A549 (cell line): Measurements from ENCODE around the gene ATP2C1. TPM values are rescaled to one million over a fixed set of nuclear protein-coding genes. Genes with fewer than 3 reads are reported as not detected.

Experiments used
- ATAC-seq, 2 experiments: fragments of 200-7000 bp in 1 of 2; fragments of >200 bp in 1 of 2; cut with Nextera tagmentation in 1 of 2; cut with Tn5 transposase in 1 of 2; 3 replicates each; pipeline versions ENCODE4 v1.8.0 to v1.9.1; 2018 to 2020; ENCODE audit warnings: mild to moderate bottlenecking in 1 of 2, moderate library complexity in 1 of 2
- CTCF ChIA-PET: fragments of 300-600 bp; sonication (Branson Sonifier 250); formaldehyde crosslinking; extraction: SDS; loops from one replicate; lab custom pipeline; 2021; ENCODE audit warnings: antibody characterized with exemption, inconsistent platforms; lab: Yijun Ruan, JAX
- POLR2A ChIA-PET: fragments of 350-600 bp; formaldehyde crosslinking; extraction: SDS; loops from one replicate; lab custom pipeline; 2021; ENCODE audit warnings: antibody characterized with exemption, inconsistent platforms; lab: Yijun Ruan, JAX
- DNase-seq, 2 experiments: peaks; one replicate each; pipeline versions ENCODE4 v3.0.0 to v3.0.0-alpha.2; 2011 to 2016; ENCODE audit warnings: low read depth in 1 of 2, low spot score in 1 of 2
- FAIRE-seq: peaks from 2 replicates; lab custom pipeline; 2011; peaks lifted over from hg19 to GRCh38; lab: Jason Lieb, UNC
- H3K27ac ChIP-seq, 2 experiments: fragments of >200 bp; sonication (Bioruptor Twin); formaldehyde crosslinking; 3 replicates each; pipeline ENCODE4 v1.5.1; 2016 to 2017
- H3K4me1 ChIP-seq: fragments of >200 bp; sonication (Bioruptor Twin); formaldehyde crosslinking; 3 replicates; pipeline ENCODE4 v1.6.1; 2016
- H3K4me2 ChIP-seq: fragments of >200 bp; sonication (Bioruptor Twin); formaldehyde crosslinking; 3 replicates; pipeline ENCODE4 v1.6.1; 2016
- H3K4me3 ChIP-seq: fragments of >200 bp; sonication (Bioruptor Twin); formaldehyde crosslinking; 3 replicates; pipeline ENCODE4 v1.5.1; 2016
- H3K9me3 ChIP-seq: fragments of >200 bp; sonication (Bioruptor Twin); formaldehyde crosslinking; 3 replicates; pipeline ENCODE4 v1.6.1; 2016
- CBX2 ChIP-seq: fragments of 200-600 bp; sonication (generic); IDR thresholded peaks from 2 replicates; pipeline ENCODE4 v1.6.1; 2016; ENCODE audit warnings: low read depth, mild to moderate bottlenecking, borderline replicate concordance
- CHD2 ChIP-seq: fragments of 150-350 bp; IDR thresholded peaks from 2 replicates; pipeline ENCODE4 v1.6.1; 2014; ENCODE audit warnings: low read length; ENCODE audit not compliant: partially characterized antibody
- EP300 ChIP-seq, 2 experiments: fragments of >200 bp; sonication (Bioruptor Twin); formaldehyde crosslinking; IDR thresholded peaks; 2 replicates in 1 of 2; 3 replicates in 1 of 2; pipeline ENCODE4 v1.6.1; 2016 to 2017
- FOSB ChIP-seq: fragments of 250-450 bp; sonication (Bioruptor Pico); IDR thresholded peaks from 2 replicates; pipeline ENCODE4 v1.5.0; 2020; ENCODE audit warnings: mild to moderate bottlenecking, moderate library complexity
- HDAC2 ChIP-seq: fragments of 200-600 bp; sonication (generic); IDR thresholded peaks from 2 replicates; pipeline ENCODE4 v1.6.1; 2016
- HES2 ChIP-seq: fragments of >200 bp; sonication (Bioruptor Twin); formaldehyde crosslinking; IDR thresholded peaks from 2 replicates; pipeline ENCODE4 v1.6.1; 2016
- HMGXB4 ChIP-seq: fragments of 250-450 bp; sonication (Bioruptor Pico); IDR thresholded peaks from 2 replicates; pipeline ENCODE4 v1.5.0; 2021; ENCODE audit warnings: mild to moderate bottlenecking, moderate library complexity, borderline replicate concordance
- JUNB ChIP-seq: fragments of >200 bp; sonication (Bioruptor Twin); formaldehyde crosslinking; IDR thresholded peaks from 2 replicates; pipeline ENCODE4 v1.6.1; 2016
- KDM1A ChIP-seq: fragments of 200-600 bp; sonication (generic); IDR thresholded peaks from 2 replicates; pipeline ENCODE4 v1.6.1; 2016; ENCODE audit warnings: low read depth, mild to moderate bottlenecking
- KDM5A ChIP-seq: fragments of 200-600 bp; sonication (generic); IDR thresholded peaks from 2 replicates; pipeline ENCODE4 v1.6.1; 2016; ENCODE audit warnings: antibody characterized with exemption, mild to moderate bottlenecking
- MAFK ChIP-seq: fragments of 450-650 bp; IDR thresholded peaks from 2 replicates; pipeline ENCODE4 v1.6.1; 2014; ENCODE audit not compliant: partially characterized antibody
- MAX ChIP-seq: IDR thresholded peaks from 2 replicates; pipeline ENCODE4 v1.6.1; 2012
- MAZ ChIP-seq: fragments of 150-350 bp; IDR thresholded peaks from 2 replicates; pipeline ENCODE4 v1.6.1; 2014; ENCODE audit warnings: antibody characterized with exemption, low read depth, low read length, borderline replicate concordance
- MYC ChIP-seq: IDR thresholded peaks from 2 replicates; pipeline ENCODE4 v1.6.1; 2012; ENCODE audit warnings: mild to moderate bottlenecking, inconsistent platforms, low read length, improper control_type of control experiment, borderline replicate concordance
- NPAS2 ChIP-seq: fragments of 250-450 bp; sonication (Bioruptor Pico); IDR thresholded peaks from 2 replicates; pipeline ENCODE4 v1.8.0; 2022; ENCODE audit warnings: mild to moderate bottlenecking, moderate library complexity, borderline replicate concordance
- PHF8 ChIP-seq: fragments of 200-600 bp; sonication (generic); IDR thresholded peaks from 2 replicates; pipeline ENCODE4 v1.6.1; 2016; ENCODE audit warnings: low read depth, mild to moderate bottlenecking, antibody characterized with exemption, moderate library complexity, borderline replicate concordance
- POLR2A ChIP-seq: IDR thresholded peaks from 2 replicates; pipeline ENCODE4 v1.6.1; 2012; ENCODE audit warnings: mild to moderate bottlenecking, low read length
- POLR2AphosphoS2 ChIP-seq: conservative IDR thresholded peaks from 2 replicates; pipeline ENCODE4 v1.6.1; 2012; ENCODE audit warnings: low read length, improper control_type of control experiment, inconsistent platforms
- RCOR1 ChIP-seq: fragments of 150-350 bp; IDR thresholded peaks from 2 replicates; pipeline ENCODE4 v1.6.1; 2014; ENCODE audit warnings: antibody characterized with exemption, low read length, low read depth
- RFX5 ChIP-seq: fragments of 450-650 bp; IDR thresholded peaks from 2 replicates; pipeline ENCODE4 v1.7.1; 2014; ENCODE audit warnings: antibody characterized with exemption, mild to moderate bottlenecking, moderate library complexity
- ZNF302 ChIP-seq: fragments of 250-450 bp; sonication (Bioruptor Pico); IDR thresholded peaks from 2 replicates; pipeline ENCODE4 v1.9.0; 2021; ENCODE audit warnings: inconsistent platforms, mild to moderate bottlenecking, moderate library complexity
- WGBS: methylation state at CpG from one replicate; pipeline ENCODE4 v1.1.6; 2017; ENCODE audit errors: missing lambda C conversion rate; 5-methylcytosine and 5-hydroxymethylcytosine counted together
- polyA plus RNA-seq, 4 experiments: library from polyadenylated mRNA; depleted of rRNA in 3 of 4; stranded (reverse); fragments of >200 nt; fragmentation: RNase III in 1 of 4; extraction: RNeasy Plus Mini Kit Qiagen cat#74134 plus additional on column Dnase treatment in 1 of 4; gene quantifications; 2 replicates in 3 of 4; 3 replicates in 1 of 4; pipeline ENCODE4 v1.2.3, GENCODE V29; 2011 to 2017
- TF ChIP-seq, protein P1 (sequence below): fragments of >200 bp; sonication (Bioruptor Twin); formaldehyde crosslinking; IDR thresholded peaks from 3 replicates; pipeline ENCODE4 v1.6.1; 2016
- TF ChIP-seq, protein P2 (sequence below): IDR thresholded peaks from 2 replicates; pipeline ENCODE4 v1.6.1; 2012
- TF ChIP-seq, protein P3 (sequence below): IDR thresholded peaks from 2 replicates; pipeline ENCODE4 v1.6.1; 2012; ENCODE audit warnings: low read depth, borderline replicate concordance

The ATP2C1 gene
- polyA plus RNA-seq, 2 of the 4 experiments (the other 2 are of a cell fraction) = 48.1 to 74.3 TPM

DNA sequence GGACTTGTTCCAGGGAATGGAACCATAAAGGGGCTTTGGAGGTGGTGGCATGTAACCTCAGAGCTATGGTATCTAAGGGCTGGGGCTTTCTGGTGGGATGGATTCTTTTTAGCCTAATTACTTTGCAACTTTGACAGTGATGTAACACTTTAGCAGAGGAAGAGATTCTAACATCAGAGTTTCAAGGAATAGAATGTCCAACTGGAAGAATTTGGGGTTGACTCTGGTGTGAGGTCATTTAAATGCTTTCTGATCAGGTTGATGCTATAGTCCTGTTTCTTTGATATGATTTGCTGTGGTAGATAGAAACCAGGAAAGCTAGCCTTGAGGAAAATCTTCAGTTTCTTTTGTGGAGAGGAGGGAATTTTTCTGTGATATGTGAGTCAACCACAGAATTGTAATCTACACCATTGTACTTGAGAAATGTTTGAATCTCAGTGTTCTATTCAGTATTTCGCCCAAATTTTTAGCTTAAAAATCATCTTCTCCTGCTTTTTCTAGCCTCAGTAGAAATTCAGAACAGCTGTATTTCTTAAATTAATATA is 40.0 kb downstream of the ATP2C1 start:
- TF ChIP-seq CHD2 (no peak), EP300 (IDR thresholded peaks at IDR 0.05) (no peak), PHF8 (no peak), MAX (no peak), ZNF302 (CRISPR knock-in tag) (no peak), HMGXB4 (CRISPR knock-in tag) (no peak), POLR2AphosphoS2 (no peak), MAFK (no peak), NPAS2 (CRISPR knock-in tag) (no peak), MYC (no peak), MAZ (no peak), FOSB (CRISPR knock-in tag) (no peak)
- TF ChIP-seq, protein P1, sequence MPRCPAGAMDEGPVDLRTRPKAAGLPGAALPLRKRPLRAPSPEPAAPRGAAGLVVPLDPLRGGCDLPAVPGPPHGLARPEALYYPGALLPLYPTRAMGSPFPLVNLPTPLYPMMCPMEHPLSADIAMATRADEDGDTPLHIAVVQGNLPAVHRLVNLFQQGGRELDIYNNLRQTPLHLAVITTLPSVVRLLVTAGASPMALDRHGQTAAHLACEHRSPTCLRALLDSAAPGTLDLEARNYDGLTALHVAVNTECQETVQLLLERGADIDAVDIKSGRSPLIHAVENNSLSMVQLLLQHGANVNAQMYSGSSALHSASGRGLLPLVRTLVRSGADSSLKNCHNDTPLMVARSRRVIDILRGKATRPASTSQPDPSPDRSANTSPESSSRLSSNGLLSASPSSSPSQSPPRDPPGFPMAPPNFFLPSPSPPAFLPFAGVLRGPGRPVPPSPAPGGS = no peak
- TF ChIP-seq, all 56 proteins: peak for 0
- CTCF ChIA-PET = interaction anchor here (0.6 to 0.9 kb wide), 2 partner anchors 22 to 41 kb away, joined by 3 read pairs; no protein-coding TSS in a partner anchor
- no peak for FAIRE-seq
- POLR2A ChIA-PET = interaction anchor here (1.1 kb wide), 1 partner anchor 40 kb away, joined by 3 read pairs; the partner anchor contains the start of gene ATP2C1
- no peak overlapping the region for H3K27ac ChIP-seq
- 86% methylated on average over 1 of the region's 1 CpG for WGBS
- no peak for ATAC-seq
- H3K4me2 ChIP-seq = no peak overlapping the region
- peaks cover 8% of the 10 kb centered on the region; the same call in 1 of the 3 replicates for H3K4me1 ChIP-seq
- DNase-seq = no peak
- H3K4me3 ChIP-seq = no peak overlapping the region
- H3K9me3 ChIP-seq = no peaks in the 10 kb centered on the region

- Histone ChIP-seq H3K9me3 (no peaks in the 10 kb centered on the region), H3K27ac (no peak overlapping the region), H3K4me1 (peaks cover 8% of the 10 kb centered on the region; the same call in 1 of the 3 replicates), H3K4me2 (no peak overlapping the region), H3K4me3 (no peak overlapping the region)
- DNase-seq (no peak), FAIRE-seq (no peak), ATAC-seq (no peak)
- POLR2A ChIA-PET = no interaction called here
- CTCF ChIA-PET = interaction anchor here (0.6 kb wide), 1 partner anchor 21 kb away, joined by 3 read pairs; no protein-coding TSS in a partner anchor
- TF ChIP-seq POLR2A = no peak
- no peak for TF ChIP-seq CBX2
- 95% methylated on average over 4 of the region's 4 CpGs for WGBS
Measured at GRCh38 chr3:130934442-130935089, 40.7 kb downstream of the ATP2C1 start.

GRCh38 chr3:130935761-130936492 is 42.0 kb downstream of the ATP2C1 start:
- Histone ChIP-seq H3K9me3 (no peaks in the 10 kb centered on the region), H3K4me2 (no peak overlapping the region), H3K27ac (no peak overlapping the region), H3K4me1 (peaks cover 15% of the 10 kb centered on the region; the same call in 2 of the 3 replicates), H3K4me3 (no peak overlapping the region)
- 90% methylated on average over 4 of the region's 4 CpGs for WGBS
- POLR2A ChIA-PET = no interaction called here
- ATAC-seq (no peak), DNase-seq (no peak), FAIRE-seq (no peak)
- CTCF ChIA-PET = no interaction called here
- TF ChIP-seq, protein P2, sequence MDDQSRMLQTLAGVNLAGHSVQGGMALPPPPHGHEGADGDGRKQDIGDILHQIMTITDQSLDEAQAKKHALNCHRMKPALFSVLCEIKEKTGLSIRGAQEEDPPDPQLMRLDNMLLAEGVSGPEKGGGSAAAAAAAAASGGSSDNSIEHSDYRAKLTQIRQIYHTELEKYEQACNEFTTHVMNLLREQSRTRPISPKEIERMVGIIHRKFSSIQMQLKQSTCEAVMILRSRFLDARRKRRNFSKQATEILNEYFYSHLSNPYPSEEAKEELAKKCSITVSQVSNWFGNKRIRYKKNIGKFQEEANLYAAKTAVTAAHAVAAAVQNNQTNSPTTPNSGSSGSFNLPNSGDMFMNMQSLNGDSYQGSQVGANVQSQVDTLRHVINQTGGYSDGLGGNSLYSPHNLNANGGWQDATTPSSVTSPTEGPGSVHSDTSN = no peak
- no peak for TF ChIP-seq HDAC2
- TF ChIP-seq MAX = no peak
- TF ChIP-seq KDM1A = no peak
- no peak for TF ChIP-seq KDM5A
- no peak for TF ChIP-seq HES2
- no peak for TF ChIP-seq RCOR1
- TF ChIP-seq HMGXB4 (CRISPR knock-in tag) = no peak
- TF ChIP-seq, protein P3, sequence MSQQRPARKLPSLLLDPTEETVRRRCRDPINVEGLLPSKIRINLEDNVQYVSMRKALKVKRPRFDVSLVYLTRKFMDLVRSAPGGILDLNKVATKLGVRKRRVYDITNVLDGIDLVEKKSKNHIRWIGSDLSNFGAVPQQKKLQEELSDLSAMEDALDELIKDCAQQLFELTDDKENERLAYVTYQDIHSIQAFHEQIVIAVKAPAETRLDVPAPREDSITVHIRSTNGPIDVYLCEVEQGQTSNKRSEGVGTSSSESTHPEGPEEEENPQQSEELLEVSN = no peak
- TF ChIP-seq RFX5 = no peak
- TF ChIP-seq JUNB = no peak
